ENCODE results near the gene SLC22A23. TPM values are rescaled to one million over a fixed set of nuclear protein-coding genes. Genes with fewer than 3 reads are reported as not detected.

SLC22A23 gene
- polyA plus RNA-seq, 10 donors: 2.8 to 7.8 (median 3.7) TPM

GRCh38 chr6:3356056-3356823, 100.6 kb downstream of the SLC22A23 start:
- peak in 2 of 3 donors; percentile 69 to 87 for DNase-seq

GRCh38 chr6:3355358-3356055, 101.3 kb downstream of the SLC22A23 start:
- DNase-seq: peak in 1 of 3 donors; percentile 77

- DNase-seq: no peak
Measured at GRCh38 chr6:3355011-3355357, 101.9 kb downstream of the SLC22A23 start.

GRCh38 chr6:3353939-3354338, 102.9 kb downstream of the SLC22A23 start:
- DNase-seq: no peak

GRCh38 chr6:3353213-3353903, 103.5 kb downstream of the SLC22A23 start:
- DNase-seq: no peak

GRCh38 chr6:3352678-3353077, 104.2 kb downstream of the SLC22A23 start:
- no peak for DNase-seq

- DNase-seq: no peak
Measured at GRCh38 chr6:3351829-3352524, 104.9 kb downstream of the SLC22A23 start.

- no peak for DNase-seq
Measured at GRCh38 chr6:3351105-3351676, 105.7 kb downstream of the SLC22A23 start.

GRCh38 chr6:3350252-3350796, 106.5 kb downstream of the SLC22A23 start:
- DNase-seq: peak in 1 of 3 donors; percentile 51

GRCh38 chr6:3349388-3350251, 107.2 kb downstream of the SLC22A23 start:
- no peak for DNase-seq

- DNase-seq: no peak
Measured at GRCh38 chr6:3348821-3349220, 108.0 kb downstream of the SLC22A23 start.

GRCh38 chr6:3347826-3348225, 109.0 kb downstream of the SLC22A23 start:
- no peak for DNase-seq

- no peak for DNase-seq
Measured at GRCh38 chr6:3347247-3347646, 109.6 kb downstream of the SLC22A23 start.

- no peak for DNase-seq
Measured at GRCh38 chr6:3346476-3346875, 110.4 kb downstream of the SLC22A23 start.

- DNase-seq: no peak
Measured at GRCh38 chr6:3345836-3346235, 111.0 kb downstream of the SLC22A23 start.

- DNase-seq: no peak
Measured at GRCh38 chr6:3343089-3343883, 113.6 kb downstream of the SLC22A23 start.

GRCh38 chr6:3341467-3341866, 115.4 kb downstream of the SLC22A23 start:
- peak in 2 of 3 donors; percentile 59 to 62 for DNase-seq

- peak in 1 of 3 donors; percentile 30 for DNase-seq
Measured at GRCh38 chr6:3340894-3341293, 116.0 kb downstream of the SLC22A23 start.

- DNase-seq: peak in 2 of 3 donors; percentile 27 to 52
Measured at GRCh38 chr6:3340358-3340802, 116.5 kb downstream of the SLC22A23 start.
